Measurements from ENCODE around the gene PPL. TPM values are rescaled to one million over a fixed set of nuclear protein-coding genes. Genes with fewer than 3 reads are reported as not detected.
"Not testable (repeated sequence)": the region's sequence is repeated elsewhere in the genome, so short reads cannot be mapped to it uniquely, and the experiment has no call there.

The PPL gene
- total and polyA plus RNA-seq, 9 donors: 0.53 to 18.3 (median 1.1) TPM

GRCh38 chr16:4976079-4976478, 39.1 kb upstream of the PPL start:
- no CpG with 5 or more reads among the region's 2 CpGs for WGBS (ENCODE audit: insufficient coverage)
- H3K4me1 ChIP-seq (ENCODE audit: control insufficient read depth, insufficient read depth, low read length): peaks cover 4% of the 10 kb centered on the region

GRCh38 chr16:4972938-4973587, 36.1 kb upstream of the PPL start:
- H3K27me3 ChIP-seq (ENCODE audit: control insufficient read depth, insufficient read depth, low read length): peaks cover 2% of the 10 kb centered on the region
- no peaks in the 10 kb centered on the region for H3K36me3 ChIP-seq (ENCODE audit: control insufficient read depth, insufficient read depth, low read length)
- H3K4me1 ChIP-seq (ENCODE audit: control insufficient read depth, insufficient read depth, low read length): peaks cover 9% of the 10 kb centered on the region
- H3K4me3 ChIP-seq (ENCODE audit: low read length): no peak overlapping the region
- DNase-seq: no peak
- no peak overlapping the region for H3K27ac ChIP-seq (ENCODE audit: low read length)
- no peaks in the 10 kb centered on the region for H3K9me3 ChIP-seq (replicated peaks; ENCODE audit: control insufficient read depth, low read depth, low read length)
- WGBS (ENCODE audit: insufficient coverage): 37% methylated on average over 6 of the region's 8 CpGs

More at GRCh38 chr16:4976079-4976478, 39.1 kb upstream of the PPL start:
- Histone ChIP-seq H3K27ac (ENCODE audit: low read length) (no peak overlapping the region), H3K4me3 (ENCODE audit: low read length) (no peak overlapping the region), H3K9me3 (replicated peaks; ENCODE audit: control insufficient read depth, low read depth, low read length) (no peaks in the 10 kb centered on the region), H3K36me3 (ENCODE audit: control insufficient read depth, insufficient read depth, low read length) (no peaks in the 10 kb centered on the region), H3K27me3 (ENCODE audit: control insufficient read depth, insufficient read depth, low read length) (peaks cover 4% of the 10 kb centered on the region)
- DNase-seq: no peak

- Histone ChIP-seq H3K36me3 (ENCODE audit: control insufficient read depth, insufficient read depth, low read length) (no peaks in the 10 kb centered on the region), H3K27me3 (ENCODE audit: control insufficient read depth, insufficient read depth, low read length) (peaks cover 4% of the 10 kb centered on the region), H3K4me3 (ENCODE audit: low read length) (no peak overlapping the region), H3K4me1 (ENCODE audit: control insufficient read depth, insufficient read depth, low read length) (peaks cover 6% of the 10 kb centered on the region), H3K27ac (ENCODE audit: low read length) (no peak overlapping the region), H3K9me3 (replicated peaks; ENCODE audit: control insufficient read depth, low read depth, low read length) (no peaks in the 10 kb centered on the region)
- DNase-seq: no peak
- 48% methylated on average over 3 of the region's 3 CpGs for WGBS (ENCODE audit: insufficient coverage)
Measured at GRCh38 chr16:4970010-4970409, 33.1 kb upstream of the PPL start.

- peaks cover 4% of the 10 kb centered on the region for H3K27me3 ChIP-seq (ENCODE audit: control insufficient read depth, insufficient read depth, low read length)
- H3K36me3 ChIP-seq (ENCODE audit: control insufficient read depth, insufficient read depth, low read length): no peaks in the 10 kb centered on the region
- 47% methylated on average over 10 of the region's 13 CpGs for WGBS (ENCODE audit: insufficient coverage)
- H3K9me3 ChIP-seq (replicated peaks; ENCODE audit: control insufficient read depth, low read depth, low read length): no peaks in the 10 kb centered on the region
- DNase-seq: no peak
- H3K27ac ChIP-seq (ENCODE audit: low read length): no peak overlapping the region
- peaks cover 6% of the 10 kb centered on the region for H3K4me1 ChIP-seq (ENCODE audit: control insufficient read depth, insufficient read depth, low read length)
- H3K4me3 ChIP-seq (ENCODE audit: low read length): no peak overlapping the region
Measured at GRCh38 chr16:4968879-4969483, 32.0 kb upstream of the PPL start.

GRCh38 chr16:4968278-4968677, 31.3 kb upstream of the PPL start:
- not testable (repeated sequence) for H3K9me3 ChIP-seq (replicated peaks; ENCODE audit: control insufficient read depth, low read depth, low read length); H3K4me3 ChIP-seq (ENCODE audit: low read length); H3K27me3 ChIP-seq (ENCODE audit: control insufficient read depth, insufficient read depth, low read length); H3K4me1 ChIP-seq (ENCODE audit: control insufficient read depth, insufficient read depth, low read length); H3K27ac ChIP-seq (ENCODE audit: low read length); DNase-seq; H3K36me3 ChIP-seq (ENCODE audit: control insufficient read depth, insufficient read depth, low read length)
- 100% methylated on average over 1 of the region's 12 CpGs for WGBS (ENCODE audit: insufficient coverage)

GRCh38 chr16:4966736-4967453, 29.9 kb upstream of the PPL start:
- Histone ChIP-seq H3K36me3 (ENCODE audit: control insufficient read depth, insufficient read depth, low read length) (no peaks in the 10 kb centered on the region), H3K4me1 (ENCODE audit: control insufficient read depth, insufficient read depth, low read length) (peaks cover 6% of the 10 kb centered on the region), H3K9me3 (replicated peaks; ENCODE audit: control insufficient read depth, low read depth, low read length) (no peaks in the 10 kb centered on the region), H3K4me3 (ENCODE audit: low read length) (no peak overlapping the region), H3K27me3 (ENCODE audit: control insufficient read depth, insufficient read depth, low read length) (peaks cover 4% of the 10 kb centered on the region), H3K27ac (ENCODE audit: low read length) (no peak overlapping the region)
- 47% methylated on average over 8 of the region's 10 CpGs for WGBS (ENCODE audit: insufficient coverage)
- DNase-seq: no peak

- H3K9me3 ChIP-seq (replicated peaks; ENCODE audit: control insufficient read depth, low read depth, low read length); H3K4me3 ChIP-seq (ENCODE audit: low read length); H3K27ac ChIP-seq (ENCODE audit: low read length); H3K4me1 ChIP-seq (ENCODE audit: control insufficient read depth, insufficient read depth, low read length); DNase-seq; H3K36me3 ChIP-seq (ENCODE audit: control insufficient read depth, insufficient read depth, low read length): not testable (repeated sequence)
- no CpG with 5 or more reads among the region's 7 CpGs for WGBS (ENCODE audit: insufficient coverage)
- peaks cover 13% of the 10 kb centered on the region for H3K27me3 ChIP-seq (ENCODE audit: control insufficient read depth, insufficient read depth, low read length)
Measured at GRCh38 chr16:4963527-4963926, 26.6 kb upstream of the PPL start.

GRCh38 chr16:4962716-4963115, 25.8 kb upstream of the PPL start:
- no peak for DNase-seq
- Histone ChIP-seq H3K36me3 (ENCODE audit: control insufficient read depth, insufficient read depth, low read length) (no peaks in the 10 kb centered on the region), H3K4me3 (ENCODE audit: low read length) (no peak overlapping the region), H3K9me3 (replicated peaks; ENCODE audit: control insufficient read depth, low read depth, low read length) (no peaks in the 10 kb centered on the region), H3K27me3 (ENCODE audit: control insufficient read depth, insufficient read depth, low read length) (peaks cover 13% of the 10 kb centered on the region), H3K27ac (ENCODE audit: low read length) (no peak overlapping the region), H3K4me1 (ENCODE audit: control insufficient read depth, insufficient read depth, low read length) (peaks cover 10% of the 10 kb centered on the region)
- 77% methylated on average over 5 of the region's 7 CpGs for WGBS (ENCODE audit: insufficient coverage)

- Histone ChIP-seq H3K4me1 (ENCODE audit: control insufficient read depth, insufficient read depth, low read length) (peaks cover 16% of the 10 kb centered on the region), H3K4me3 (ENCODE audit: low read length) (no peak overlapping the region), H3K9me3 (replicated peaks; ENCODE audit: control insufficient read depth, low read depth, low read length) (no peaks in the 10 kb centered on the region), H3K27ac (ENCODE audit: low read length) (no peak overlapping the region), H3K27me3 (ENCODE audit: control insufficient read depth, insufficient read depth, low read length) (peaks cover 14% of the 10 kb centered on the region), H3K36me3 (ENCODE audit: control insufficient read depth, insufficient read depth, low read length) (no peaks in the 10 kb centered on the region)
- WGBS (ENCODE audit: insufficient coverage): 76% methylated on average over 5 of the region's 6 CpGs
- no peak for DNase-seq
Measured at GRCh38 chr16:4960579-4960978, 23.6 kb upstream of the PPL start.

All from muscle of leg (tissue), 11 donors.